GM12875 (cell line): Measurements from ENCODE around the gene EEF2.

Source experiments
- H3K4me3 ChIP-seq: one replicate; pipeline ENCODE4 v1.5.1; 2011; ENCODE audit warnings: low read depth, low read length, control low read depth
- TF ChIP-seq, protein P1 (sequence below): IDR thresholded peaks from 2 replicates; pipeline ENCODE4 v1.5.1; 2011; ENCODE audit warnings: low read depth, mild to moderate bottlenecking, control low read depth, inconsistent platforms, low read length, moderate library complexity, borderline replicate concordance; ENCODE audit not compliant: insufficient read depth

Gene EEF2

DNA sequence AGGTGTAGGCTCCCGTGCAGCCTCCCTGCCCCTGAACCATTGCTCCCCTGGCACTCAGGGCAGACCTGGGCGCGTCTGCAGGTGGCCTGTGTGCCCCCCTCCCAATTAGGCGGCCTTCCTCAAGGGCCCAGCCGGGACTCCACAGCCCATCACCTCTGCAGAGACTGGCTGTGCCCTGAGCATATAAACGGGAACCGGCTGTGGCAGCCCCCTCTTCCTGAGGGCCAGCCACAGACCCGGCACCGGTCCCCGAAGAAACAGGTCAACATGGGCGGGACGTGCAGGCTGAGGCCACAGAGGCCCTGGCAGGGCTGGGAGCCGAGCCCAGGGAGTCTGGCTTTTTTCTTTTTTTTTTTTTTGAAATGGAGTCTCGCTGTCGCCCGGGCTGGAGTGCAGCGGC is 34.3 kb upstream of the EEF2 start:
- TF ChIP-seq, protein P1, sequence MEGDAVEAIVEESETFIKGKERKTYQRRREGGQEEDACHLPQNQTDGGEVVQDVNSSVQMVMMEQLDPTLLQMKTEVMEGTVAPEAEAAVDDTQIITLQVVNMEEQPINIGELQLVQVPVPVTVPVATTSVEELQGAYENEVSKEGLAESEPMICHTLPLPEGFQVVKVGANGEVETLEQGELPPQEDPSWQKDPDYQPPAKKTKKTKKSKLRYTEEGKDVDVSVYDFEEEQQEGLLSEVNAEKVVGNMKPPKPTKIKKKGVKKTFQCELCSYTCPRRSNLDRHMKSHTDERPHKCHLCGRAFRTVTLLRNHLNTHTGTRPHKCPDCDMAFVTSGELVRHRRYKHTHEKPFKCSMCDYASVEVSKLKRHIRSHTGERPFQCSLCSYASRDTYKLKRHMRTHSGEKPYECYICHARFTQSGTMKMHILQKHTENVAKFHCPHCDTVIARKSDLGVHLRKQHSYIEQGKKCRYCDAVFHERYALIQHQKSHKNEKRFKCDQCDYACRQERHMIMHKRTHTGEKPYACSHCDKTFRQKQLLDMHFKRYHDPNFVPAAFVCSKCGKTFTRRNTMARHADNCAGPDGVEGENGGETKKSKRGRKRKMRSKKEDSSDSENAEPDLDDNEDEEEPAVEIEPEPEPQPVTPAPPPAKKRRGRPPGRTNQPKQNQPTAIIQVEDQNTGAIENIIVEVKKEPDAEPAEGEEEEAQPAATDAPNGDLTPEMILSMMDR = no peak

DNA sequence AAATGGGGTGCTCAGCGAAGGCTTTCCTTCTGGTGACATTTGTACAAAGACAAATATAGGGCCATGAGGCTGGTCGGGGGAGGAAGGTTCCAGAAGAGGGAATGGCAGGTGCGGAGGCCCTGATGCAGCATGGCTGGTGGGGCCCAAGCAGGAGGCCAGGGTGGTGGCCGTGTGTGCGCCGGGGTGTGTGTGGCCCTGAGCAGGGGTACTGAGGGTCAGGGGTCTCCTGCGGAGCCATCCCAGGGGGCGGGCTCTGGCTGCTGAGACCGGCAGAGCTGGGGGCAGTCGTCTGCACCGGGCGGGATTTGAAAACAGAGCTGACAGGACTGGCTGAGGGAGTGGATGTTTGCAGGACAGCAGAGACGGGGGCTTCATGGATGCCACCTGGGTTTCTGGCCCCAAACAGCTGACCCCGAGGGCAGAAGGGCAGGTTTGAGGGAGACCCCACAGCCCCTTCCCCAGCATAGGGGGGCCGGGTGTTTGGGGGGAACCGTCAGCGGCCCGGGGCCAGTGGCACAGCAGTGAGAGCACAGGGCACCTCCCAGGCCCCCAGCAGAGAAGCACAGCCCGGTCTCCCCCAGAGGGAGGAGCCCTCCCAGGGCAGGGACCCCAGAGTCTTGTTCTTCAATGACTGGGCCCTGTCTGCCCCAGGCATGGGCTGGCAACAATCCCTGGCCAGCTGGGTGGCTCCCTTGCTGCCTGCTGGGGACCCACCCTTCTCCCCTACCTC is 33.7 kb upstream of the EEF2 start:
- TF ChIP-seq, protein P1 = no peak
- H3K4me3 ChIP-seq = no peak overlapping the region

More for the DNA sequence above, 34.3 kb upstream of the EEF2 start:
- H3K4me3 ChIP-seq = no peak overlapping the region

DNA sequence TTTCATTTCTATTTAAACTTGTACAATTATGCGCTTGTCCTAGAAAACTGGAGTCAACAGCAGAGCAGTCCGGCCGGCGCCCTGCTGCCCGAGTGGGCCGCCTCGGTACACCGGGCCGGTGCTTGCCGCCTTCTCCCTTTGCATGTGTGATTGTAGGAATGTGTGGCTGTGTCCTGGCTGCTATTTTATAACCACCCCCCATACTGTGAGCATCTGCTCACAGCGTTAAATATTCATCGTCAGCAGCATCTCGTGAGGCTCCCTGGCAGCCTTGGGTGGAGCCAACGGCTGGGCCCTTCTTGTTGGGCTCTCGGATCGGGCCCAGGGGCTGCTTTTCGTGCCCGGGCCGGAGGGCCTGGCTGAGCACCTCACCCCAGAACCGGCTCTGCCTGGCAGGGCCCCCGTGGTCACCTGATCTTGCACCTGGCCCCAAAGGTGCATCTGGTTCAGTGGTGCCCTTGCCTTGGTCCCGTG is 32.9 kb upstream of the EEF2 start:
- TF ChIP-seq, protein P1 = no peak
- H3K4me3 ChIP-seq = no peak overlapping the region

DNA sequence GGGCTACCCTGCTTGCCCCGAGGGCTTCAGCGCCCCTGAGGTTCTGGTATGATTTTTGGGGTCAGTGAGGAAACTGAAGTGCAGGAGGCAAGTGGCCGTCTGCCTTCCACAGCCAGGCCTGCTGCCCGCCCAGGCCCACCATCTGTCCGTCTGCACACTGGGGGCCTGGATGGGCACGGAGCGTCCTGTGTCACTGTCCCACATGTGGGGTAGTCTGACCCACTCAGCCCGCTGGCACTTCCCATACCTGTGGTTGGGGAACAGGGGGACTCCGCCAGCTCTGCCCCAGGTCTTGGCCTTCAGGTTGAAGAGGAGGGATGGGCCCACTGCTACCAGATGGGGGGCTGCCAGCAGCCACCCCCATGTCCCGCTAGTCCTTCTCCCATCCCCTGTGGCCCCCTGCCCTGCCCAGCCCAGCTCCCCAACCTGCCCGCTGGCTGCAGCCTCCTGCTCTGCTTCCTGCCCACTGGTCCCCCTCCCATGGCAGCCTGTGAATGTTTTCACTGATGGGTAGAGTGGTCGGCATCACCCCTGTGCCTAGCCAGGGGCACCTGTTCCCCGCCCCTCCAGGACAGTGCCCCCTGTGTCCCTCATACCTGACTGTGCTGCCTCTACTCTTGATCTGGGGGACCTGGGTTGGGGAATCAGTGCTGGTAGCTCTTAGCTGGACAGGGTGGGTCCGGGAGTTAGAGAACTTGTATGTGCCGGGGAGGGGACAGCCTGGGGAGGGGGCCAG is 31.8 kb upstream of the EEF2 start:
- TF ChIP-seq, protein P1 = no peak
- H3K4me3 ChIP-seq = no peak overlapping the region

DNA sequence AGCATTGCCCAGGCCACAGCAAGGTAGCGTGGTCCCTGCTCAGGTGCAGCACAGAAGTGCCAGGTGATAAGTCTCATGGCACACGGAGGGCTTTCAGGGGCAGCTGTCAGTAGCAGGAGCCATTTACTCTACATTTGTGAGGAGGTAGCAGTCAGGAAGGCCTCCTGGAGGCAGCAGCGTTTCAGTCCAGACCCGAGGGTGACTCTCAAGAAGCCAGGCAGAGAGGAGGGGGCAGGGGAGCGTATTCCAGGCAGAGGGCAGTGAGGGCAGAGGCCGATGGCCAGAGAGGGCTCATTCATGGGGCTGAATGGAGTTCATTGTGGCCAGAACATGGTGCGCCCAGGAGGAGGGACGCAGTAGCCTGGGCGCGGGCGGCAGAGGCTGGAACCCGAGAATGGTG is 31.2 kb upstream of the EEF2 start:
- TF ChIP-seq, protein P1 = no peak
- H3K4me3 ChIP-seq = no peak overlapping the region

DNA sequence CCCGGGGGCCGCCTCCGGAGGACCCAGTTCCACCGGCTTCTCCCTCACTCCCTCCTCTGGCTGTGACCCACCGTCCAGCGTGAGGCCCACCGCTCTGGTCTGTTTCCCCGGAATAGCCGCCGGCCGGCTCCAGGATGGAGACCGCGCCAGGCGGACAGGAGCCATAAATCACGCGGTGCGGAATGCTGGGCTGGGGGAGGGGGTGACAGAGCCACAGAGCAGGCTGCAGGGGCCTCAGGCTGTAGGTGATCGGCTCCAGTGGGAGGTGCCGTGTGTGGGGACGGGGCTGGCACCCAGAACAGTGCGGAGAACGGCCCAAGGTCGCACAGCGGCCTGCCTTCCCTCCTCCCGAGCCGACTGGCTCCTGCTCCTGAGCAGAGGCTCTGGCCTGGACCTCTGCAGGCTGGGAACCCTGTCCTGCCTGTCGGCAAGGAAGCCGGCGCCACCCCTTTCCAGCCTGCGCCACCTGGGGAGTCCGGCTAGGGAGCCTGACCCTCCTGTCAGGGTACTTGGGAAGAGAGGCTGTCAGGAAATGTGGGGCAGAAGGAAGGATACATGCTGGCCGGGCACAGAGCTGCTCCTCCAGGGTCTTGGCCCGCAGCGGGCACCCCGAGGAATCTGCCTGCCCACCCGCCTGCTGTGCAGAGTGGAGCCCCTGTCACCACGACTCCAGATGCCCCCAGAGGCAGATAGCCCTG is 30.6 kb upstream of the EEF2 start:
- TF ChIP-seq, protein P1 = no peak
- no peak overlapping the region for H3K4me3 ChIP-seq
